HG03439 (cell line): ENCODE results near the gene RAP2B.
"Not testable (repeated sequence)": the region's sequence is repeated elsewhere in the genome, so short reads cannot be mapped to it uniquely, and the experiment has no call there.

Source experiments
- ATAC-seq: cut with Tn5 transposase; IDR thresholded peaks from one replicate; pipeline ENCODE4 v1.9.1; 2021; ENCODE audit warnings: mild to moderate bottlenecking, moderate library complexity; ENCODE audit not compliant: unreplicated experiment

Gene RAP2B

GRCh38 chr3:153190923-153191322, 28.9 kb downstream of the RAP2B start:
- no peak for ATAC-seq

GRCh38 chr3:153192327-153192726, 30.3 kb downstream of the RAP2B start:
- no peak for ATAC-seq

- ATAC-seq, result not testable (repeated sequence)
Observed at GRCh38 chr3:153193786-153194476, 31.9 kb downstream of the RAP2B start.

GRCh38 chr3:153195349-153195879, 33.4 kb downstream of the RAP2B start:
- ATAC-seq, result no peak

- no peak for ATAC-seq
Observed at GRCh38 chr3:153209596-153209995, 47.6 kb downstream of the RAP2B start.

GRCh38 chr3:153210146-153210545, 48.1 kb downstream of the RAP2B start:
- no peak for ATAC-seq

GRCh38 chr3:153210660-153211059, 48.6 kb downstream of the RAP2B start:
- no peak for ATAC-seq

- no peak for ATAC-seq
Observed at GRCh38 chr3:153215497-153215896, 53.5 kb downstream of the RAP2B start.

- no peak for ATAC-seq
Observed at GRCh38 chr3:153215966-153216365, 53.9 kb downstream of the RAP2B start.

- no peak for ATAC-seq
Observed at GRCh38 chr3:153216928-153217327, 54.9 kb downstream of the RAP2B start.

- ATAC-seq, result no peak
Observed at GRCh38 chr3:153219146-153219545, 57.1 kb downstream of the RAP2B start.
